HG03354 (cell line): ENCODE data around the gene ABCA2.

ENCODE experiments used
- ATAC-seq: cut with Tn5 transposase; IDR thresholded peaks from one replicate; pipeline ENCODE4 v1.9.1; 2021; ENCODE audit warnings: mild to moderate bottlenecking; ENCODE audit not compliant: unreplicated experiment, poor library complexity, severe bottlenecking

The ABCA2 gene

DNA sequence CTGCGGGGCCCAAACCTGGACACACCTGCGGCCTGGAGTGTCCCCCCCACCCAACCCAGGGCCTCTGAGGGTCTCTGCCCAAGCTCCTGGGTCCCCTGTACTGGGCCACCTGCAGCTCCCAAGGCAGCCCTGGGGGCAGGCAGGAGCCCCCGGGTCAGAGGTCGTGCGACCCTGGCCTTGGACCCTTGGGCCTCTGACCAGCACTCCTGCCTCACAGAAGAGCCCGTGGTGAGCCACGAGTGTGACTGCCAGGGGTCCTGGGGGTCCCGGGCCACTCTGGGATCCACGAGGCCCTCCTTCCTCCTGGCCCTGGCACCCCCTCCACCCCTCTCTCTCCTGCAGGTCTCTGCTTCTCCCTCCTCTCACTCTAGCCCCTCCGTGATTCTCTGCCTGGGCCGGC is 55.7 kb downstream of the ABCA2 start:
- no peak for ATAC-seq

DNA sequence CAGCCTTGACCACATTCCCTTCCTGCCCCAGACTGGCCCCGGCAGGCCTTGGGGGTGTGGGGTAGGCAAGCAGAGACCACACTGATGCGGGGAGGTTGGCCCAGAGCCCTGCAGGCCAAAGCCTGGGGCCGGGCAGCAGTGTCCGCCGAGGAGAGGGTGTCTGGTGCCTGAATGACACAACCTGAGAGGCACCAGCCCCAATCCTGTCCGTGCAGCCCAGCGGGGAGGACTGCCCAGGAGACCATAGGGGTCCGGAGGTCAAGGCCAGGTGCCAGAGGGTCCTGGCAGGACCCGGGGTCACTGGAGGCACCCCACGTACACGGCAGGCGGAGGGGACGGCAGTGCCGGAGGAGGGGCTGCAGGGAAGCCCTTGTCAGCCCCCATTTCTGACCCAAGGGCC is 56.3 kb downstream of the ABCA2 start:
- ATAC-seq, result no peak

DNA sequence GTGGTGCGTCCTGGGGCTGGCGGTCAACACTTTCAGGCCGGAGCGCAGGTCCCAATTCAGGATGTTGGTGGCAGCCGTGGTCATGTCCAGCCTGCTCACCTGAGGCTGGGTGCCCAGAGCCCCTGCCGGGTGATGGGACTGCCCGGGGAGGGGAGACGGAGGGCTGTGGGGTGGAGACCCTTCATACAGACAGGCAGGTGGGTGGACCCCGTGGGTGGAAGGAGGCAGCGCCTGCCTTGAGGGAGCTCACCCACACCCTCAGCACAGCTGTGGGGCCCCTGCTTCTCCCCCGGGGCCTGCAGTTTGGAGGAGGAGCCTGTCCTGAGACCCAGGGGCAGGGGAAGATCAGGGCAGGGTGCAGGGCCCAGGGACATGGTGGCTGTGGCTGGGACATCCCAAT is 57.7 kb downstream of the ABCA2 start:
- ATAC-seq, result no peak

- ATAC-seq, result no peak
Measured at GRCh38 chr9:136969774-136970173, 58.3 kb downstream of the ABCA2 start.

DNA sequence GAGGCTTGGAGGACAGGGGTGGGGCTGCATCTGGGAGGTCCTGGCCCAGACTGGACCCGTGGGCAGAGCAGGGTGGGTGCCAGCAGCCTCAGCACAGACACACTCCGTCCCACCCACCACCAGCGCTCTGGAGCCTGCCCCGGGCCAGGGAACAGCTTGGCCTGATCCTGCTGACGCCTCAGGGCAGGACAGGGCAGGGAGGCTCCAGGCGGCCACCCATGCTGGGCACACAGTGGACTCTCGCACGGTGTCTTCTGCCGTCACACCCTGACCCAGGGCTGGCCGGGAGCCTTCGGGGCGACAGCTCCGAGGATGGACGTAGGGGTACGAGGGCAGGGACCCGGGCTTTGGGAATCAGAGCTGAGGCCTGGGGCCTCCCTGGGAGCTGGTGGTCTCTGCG is 58.9 kb downstream of the ABCA2 start:
- ATAC-seq, result no peak

- no peak for ATAC-seq
Measured at GRCh38 chr9:136968333-136969127, 59.5 kb downstream of the ABCA2 start.

DNA sequence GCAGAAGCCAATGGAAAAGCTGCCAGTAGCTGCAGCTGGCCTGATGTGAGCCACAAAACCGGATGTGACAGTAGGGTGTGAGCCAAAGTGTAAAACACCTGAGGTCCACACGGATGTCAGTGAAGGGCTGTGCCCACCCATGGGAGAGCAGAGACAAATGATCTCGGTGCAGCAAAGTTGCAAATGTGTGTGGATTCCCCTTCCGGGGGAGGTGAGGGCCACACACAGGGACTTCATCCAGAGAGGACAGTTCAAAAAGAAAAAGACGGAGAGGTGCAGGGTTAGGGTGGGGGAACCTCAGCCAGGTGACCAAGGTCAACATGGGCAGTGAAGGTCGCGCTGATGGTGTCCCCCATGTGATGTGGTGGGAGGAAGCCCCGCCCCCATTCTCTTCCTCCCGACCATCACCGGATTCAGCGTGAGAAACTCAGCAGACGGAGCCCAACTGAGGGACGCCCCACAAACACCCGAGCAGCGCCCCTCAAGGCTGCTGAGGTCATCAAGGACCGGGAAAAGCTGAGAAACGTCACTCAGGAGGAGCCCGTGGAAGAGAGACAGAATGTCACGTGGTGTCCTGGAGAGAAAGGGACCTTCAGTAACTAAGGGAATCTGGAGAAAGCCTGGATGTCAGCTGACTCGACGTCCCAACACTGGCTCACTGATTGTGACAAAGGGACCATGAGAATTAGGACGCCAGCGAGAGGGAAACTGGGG is 62.1 kb downstream of the ABCA2 start:
- ATAC-seq, result no peak

DNA sequence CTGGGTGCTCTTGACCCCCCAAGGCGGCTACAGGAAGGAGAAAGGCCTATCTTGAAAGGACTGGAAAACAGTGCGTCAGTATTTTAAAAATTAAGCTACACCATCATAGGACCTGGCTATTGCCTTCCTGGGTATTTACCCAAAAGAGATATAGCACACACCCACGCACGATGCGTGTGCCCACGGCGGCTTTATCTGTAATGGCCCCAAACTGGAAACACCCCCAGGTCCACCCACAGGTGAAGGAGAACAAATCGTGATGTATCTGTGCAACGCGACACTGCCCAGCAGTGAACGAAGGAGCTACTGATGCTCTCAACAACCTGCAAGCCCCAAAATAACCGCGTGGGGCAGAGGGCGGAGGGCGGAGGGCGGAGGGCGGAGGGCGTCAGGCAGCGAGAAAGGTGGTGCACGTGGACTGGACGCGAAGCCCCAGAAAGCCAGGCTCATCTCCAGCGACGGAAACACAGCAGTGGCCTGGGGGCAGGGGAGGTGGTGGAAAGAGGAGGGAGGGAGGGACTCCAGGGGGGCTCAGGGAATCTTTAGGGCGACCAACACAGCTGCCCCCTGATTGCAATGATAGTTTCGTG is 63.1 kb downstream of the ABCA2 start:
- no peak for ATAC-seq

DNA sequence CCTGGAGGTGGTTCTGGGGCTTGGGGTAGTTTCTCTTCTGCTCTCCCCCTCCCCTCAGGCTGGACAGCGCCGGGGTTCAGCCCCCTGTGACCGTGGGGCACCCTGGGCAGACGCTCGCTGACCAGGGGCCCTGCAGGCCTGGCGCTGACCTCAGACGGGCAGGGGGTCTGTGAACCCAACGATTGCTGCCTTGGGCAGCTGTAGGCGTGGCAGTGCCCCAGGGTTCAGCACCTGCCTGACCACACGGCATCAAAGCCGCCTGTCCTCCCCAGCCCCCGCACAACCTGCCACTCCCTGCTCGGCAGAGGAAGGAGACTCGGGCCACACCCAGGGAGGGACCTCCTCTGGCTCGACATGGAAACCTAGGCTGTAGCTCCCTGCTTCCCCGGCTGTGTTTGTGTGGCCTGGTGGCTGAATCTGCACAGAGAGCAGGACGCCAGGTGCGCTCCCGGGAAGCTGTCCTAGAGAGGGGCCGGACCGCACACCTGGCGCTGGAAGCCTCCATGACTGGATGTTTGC is 63.8 kb downstream of the ABCA2 start:
- no peak for ATAC-seq

GRCh38 chr9:136963751-136964150 is 64.3 kb downstream of the ABCA2 start:
- no peak for ATAC-seq

DNA sequence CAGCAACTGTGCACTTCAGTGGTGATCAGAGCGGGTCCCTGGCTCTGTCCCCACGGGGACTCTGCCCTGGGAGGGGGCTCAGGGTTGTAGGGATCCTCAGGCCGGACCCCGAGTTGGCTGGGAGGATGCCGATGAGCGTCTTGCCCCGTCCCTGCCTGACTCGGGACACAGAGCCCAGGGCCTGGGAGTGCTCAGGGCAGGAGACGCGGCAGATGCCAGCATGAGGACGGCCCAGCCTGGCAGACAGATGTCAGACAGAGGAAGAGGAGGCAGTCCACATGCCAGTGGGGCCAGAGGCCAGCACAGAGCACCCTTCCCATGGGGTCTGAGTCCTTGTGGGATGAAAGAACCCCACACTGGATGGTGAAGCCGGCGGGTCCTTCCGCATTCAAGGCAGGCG is 64.7 kb downstream of the ABCA2 start:
- ATAC-seq, result no peak

GRCh38 chr9:136962701-136963248 is 65.3 kb downstream of the ABCA2 start:
- no peak for ATAC-seq

DNA sequence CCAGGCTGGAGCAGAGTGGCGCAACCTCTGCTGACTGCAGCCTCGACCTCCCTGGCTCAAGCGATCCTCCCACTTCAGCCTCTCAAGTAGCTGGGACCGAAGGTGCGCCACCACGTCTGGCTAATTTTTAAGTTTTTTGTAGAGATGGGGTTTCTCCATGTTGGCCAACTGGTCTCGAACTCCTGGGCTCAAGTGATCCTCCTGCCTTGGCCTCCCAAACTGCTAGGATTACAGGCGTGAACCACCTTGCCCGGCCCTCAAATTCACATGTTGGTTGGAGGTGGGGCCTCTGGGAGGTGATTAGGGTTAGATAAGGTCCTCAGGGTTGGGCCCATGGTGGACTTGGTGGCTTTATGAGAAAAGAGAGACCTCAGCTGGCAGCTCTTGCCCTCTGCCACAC is 65.9 kb downstream of the ABCA2 start:
- no peak for ATAC-seq

DNA sequence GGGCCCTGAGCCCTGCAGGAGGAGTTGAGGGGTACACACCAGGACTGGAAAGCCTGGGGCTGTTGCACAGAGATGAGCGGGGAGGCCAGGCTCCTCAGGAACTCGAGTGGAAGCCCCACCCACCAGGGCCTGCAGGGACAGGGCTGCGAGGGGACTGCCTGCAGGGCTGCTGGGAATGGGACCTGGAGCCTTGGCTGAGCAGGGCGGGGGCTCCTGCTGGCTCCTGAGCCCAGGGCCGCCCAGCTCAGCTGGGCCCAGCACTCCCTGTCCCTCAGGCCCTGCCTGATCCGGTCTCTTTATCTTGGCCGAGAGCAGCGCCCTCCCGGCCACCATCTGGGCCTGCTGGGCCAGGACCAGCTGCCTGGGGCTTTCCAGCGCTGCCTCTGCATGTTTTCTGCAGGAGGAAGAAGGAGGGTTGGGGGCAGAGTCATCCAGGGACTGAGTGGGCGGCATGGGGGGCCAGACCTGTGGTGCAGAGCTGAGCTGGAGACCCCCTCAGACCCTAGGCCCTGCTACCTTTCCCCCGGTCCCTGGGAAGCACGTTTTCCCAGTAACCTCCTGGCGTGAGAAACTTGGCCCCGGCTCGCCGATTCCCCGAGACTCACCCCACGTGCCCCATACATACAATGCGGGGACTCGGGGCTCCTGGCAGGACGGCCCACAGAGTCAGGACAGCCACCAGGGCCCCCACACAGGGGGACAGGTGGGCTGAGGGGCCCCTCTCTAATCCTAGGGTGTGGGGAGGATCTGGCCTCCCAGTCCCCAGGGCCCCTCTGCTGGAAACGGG is 66.6 kb downstream of the ABCA2 start:
- ATAC-seq, result no peak

DNA sequence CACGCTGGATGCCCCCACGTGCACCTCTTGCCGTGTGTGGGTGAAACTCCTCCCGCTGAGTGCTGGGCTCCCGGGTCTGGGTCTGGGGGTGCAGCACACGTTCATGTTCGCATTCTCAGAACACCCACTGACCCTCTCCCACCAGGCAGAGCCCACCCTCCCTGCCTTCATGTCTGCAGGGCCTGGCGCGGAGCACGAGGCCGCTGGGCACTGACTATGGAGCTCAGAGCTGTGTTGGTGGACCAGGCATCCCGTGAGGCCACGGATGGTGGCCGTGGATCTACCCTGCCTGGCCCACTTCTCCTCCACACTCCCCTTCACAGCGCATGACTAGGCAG is 67.1 kb downstream of the ABCA2 start:
- ATAC-seq, result no peak

GRCh38 chr9:136960212-136960937 is 67.7 kb downstream of the ABCA2 start:
- no peak for ATAC-seq

DNA sequence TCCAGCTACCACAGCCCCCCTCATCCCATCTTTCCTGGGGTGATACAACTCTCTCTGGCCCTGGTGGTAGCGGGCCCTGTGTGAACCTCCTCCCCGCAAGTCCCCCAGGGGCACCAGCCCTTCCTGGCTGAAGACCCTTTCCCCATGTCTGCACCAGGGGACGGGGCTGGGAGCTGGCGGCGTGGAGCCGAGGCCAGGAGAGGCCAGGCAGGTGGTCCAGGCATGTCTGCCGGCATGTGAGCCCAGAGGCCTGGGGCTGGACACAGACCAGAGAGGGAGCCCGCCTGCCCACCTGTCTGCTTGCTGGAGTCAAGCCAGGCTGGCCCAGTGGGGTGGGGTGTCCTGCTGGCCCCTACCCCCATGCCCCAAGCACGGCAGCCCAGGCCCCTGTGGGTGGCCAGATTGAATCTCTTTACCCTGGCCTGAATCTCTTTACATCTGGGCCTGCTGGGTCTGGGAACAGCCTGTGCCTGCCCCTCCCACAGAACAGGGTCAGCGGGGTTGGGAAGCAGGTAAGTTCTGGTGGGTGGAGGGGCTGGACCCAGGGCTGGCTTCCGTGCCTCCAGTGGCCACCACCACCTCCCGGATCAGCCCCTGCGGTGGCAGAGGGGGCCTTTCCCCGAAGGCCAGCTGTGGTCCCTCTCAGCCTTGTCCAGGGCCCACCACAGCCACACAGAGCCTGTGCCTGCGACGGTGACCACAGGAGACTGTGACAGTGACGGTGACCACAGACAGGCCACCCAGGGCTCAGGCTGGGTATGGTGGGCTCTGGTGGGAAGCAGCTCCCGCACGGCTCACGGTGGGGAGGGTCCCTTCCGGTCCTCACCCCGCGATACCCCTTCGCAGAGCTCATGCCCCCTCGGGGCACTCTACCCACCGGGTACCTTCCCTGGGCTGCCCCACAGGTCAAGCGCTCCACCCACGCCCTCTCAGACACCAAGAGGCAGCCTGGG is 68.9 kb downstream of the ABCA2 start:
- no peak for ATAC-seq

DNA sequence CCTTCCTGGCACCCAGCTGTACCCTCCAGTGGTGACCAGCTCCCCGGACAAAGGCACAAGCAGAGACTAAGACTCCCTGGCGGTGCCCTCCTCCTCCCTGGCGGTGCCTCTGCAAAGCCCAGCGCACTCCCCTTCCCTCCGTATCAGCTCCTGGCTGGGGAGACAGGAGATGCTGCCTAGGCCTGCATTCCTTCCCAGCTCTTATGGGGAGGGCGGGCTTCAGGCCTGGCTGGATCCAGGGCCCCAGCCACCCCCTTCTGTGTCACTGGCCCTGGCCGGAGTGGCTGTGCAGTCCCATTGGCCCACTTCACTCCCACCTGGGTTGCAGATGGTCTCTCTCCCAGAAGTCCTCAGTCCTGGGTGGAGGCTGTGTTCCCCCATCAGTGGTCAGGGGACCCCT is 69.6 kb downstream of the ABCA2 start:
- ATAC-seq, result no peak
